HG03097 (cell line): ENCODE measurements around the gene RELT.
A peak's percentile ranks its signal among the peaks of the same experiment; 100 is the strongest.

Source experiments
- ATAC-seq: cut with Tn5 transposase; IDR thresholded peaks from one replicate; pipeline ENCODE4 v1.9.1; 2021; ENCODE audit not compliant: unreplicated experiment, low FRiP score

Gene RELT

GRCh38 chr11:73376160-73376802 is at the start of gene RELT:
TSS of gene RELT (plus strand) at chr11:73376399. CDS start at chr11:73389137, 12,738 bp downstream.
- peak; percentile 72 for ATAC-seq

GRCh38 chr11:73326929-73327811 is 49.0 kb upstream of the RELT start:
- ATAC-seq = no peak

- no peak for ATAC-seq
Observed at GRCh38 chr11:73327812-73328364, 48.3 kb upstream of the RELT start.

- ATAC-seq = no peak
Observed at GRCh38 chr11:73330569-73331093, 45.6 kb upstream of the RELT start.

GRCh38 chr11:73331138-73331916 is 44.9 kb upstream of the RELT start:
- no peak for ATAC-seq

- ATAC-seq = no peak
Observed at GRCh38 chr11:73333173-73333572, 43.0 kb upstream of the RELT start.

GRCh38 chr11:73333640-73334383 is 42.4 kb upstream of the RELT start:
- no peak for ATAC-seq

GRCh38 chr11:73334384-73335203 is 41.6 kb upstream of the RELT start:
- ATAC-seq = no peak

- ATAC-seq = no peak
Observed at GRCh38 chr11:73335204-73335923, 40.8 kb upstream of the RELT start.

GRCh38 chr11:73337846-73338245 is 38.4 kb upstream of the RELT start:
- no peak for ATAC-seq

GRCh38 chr11:73338279-73338678 is 37.9 kb upstream of the RELT start:
- ATAC-seq = no peak

GRCh38 chr11:73340164-73340563 is 36.0 kb upstream of the RELT start:
- no peak for ATAC-seq

- no peak for ATAC-seq
Observed at GRCh38 chr11:73342633-73343032, 33.6 kb upstream of the RELT start.

GRCh38 chr11:73343076-73343873 is 32.9 kb upstream of the RELT start:
- no peak for ATAC-seq

GRCh38 chr11:73344191-73344607 is 32.0 kb upstream of the RELT start:
- no peak for ATAC-seq

GRCh38 chr11:73345481-73346160 is 30.6 kb upstream of the RELT start:
- ATAC-seq = no peak
